AG08396 (cell line): ENCODE data around the gene MAML2.

Experiments used
- DNase-seq: peaks from one replicate; pipeline ENCODE4 v3.0.0; 2012; ENCODE audit warnings: low spot score, mixed read lengths

MAML2 gene

GRCh38 chr11:95964281-95964680 lies 378.7 kb downstream of the MAML2 start:
- DNase-seq, result no peak

DNA sequence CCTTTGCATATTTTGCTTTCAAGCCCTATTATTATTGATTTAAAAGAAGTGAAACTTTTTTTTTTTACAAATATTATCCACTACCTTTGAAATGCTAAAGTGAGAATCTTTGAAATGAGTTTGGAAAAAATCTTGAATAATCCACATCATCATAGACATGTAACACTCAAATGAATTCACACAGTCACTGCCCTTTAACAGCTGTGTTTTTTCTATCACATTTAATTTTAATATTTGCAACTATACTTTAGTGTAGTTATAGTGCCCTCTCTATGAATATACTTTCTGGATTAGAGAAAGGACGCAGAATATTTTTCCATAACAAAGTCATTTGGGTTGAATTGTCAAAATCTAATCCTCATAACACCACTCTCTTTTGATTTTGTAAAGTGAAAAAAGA lies 381.2 kb downstream of the MAML2 start:
- DNase-seq, result no peak

DNA sequence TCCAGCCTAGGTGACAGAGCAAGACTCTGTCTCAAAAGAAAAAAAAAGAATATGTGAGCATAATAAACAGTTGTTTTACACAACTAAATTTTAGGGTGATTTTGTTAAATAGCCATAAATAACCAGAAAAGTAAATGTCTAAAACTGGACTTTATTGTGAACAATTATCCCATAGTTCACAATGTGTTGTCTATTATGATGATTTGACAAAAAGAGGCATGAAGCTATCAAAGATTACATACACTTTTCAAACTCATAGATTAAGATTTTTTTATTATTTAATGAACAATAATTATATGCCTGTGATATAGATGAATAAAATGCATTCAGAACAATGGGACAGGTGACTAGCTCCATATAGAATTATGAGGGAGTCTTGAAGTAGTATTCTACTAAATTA lies 392.1 kb downstream of the MAML2 start:
- DNase-seq, result no peak

- no peak for DNase-seq
These were observed 394.4 kb downstream of the MAML2 start for GRCh38 chr11:95948637-95949036.

- DNase-seq, result no peak
These were observed 398.4 kb downstream of the MAML2 start for GRCh38 chr11:95944623-95945022.

DNA sequence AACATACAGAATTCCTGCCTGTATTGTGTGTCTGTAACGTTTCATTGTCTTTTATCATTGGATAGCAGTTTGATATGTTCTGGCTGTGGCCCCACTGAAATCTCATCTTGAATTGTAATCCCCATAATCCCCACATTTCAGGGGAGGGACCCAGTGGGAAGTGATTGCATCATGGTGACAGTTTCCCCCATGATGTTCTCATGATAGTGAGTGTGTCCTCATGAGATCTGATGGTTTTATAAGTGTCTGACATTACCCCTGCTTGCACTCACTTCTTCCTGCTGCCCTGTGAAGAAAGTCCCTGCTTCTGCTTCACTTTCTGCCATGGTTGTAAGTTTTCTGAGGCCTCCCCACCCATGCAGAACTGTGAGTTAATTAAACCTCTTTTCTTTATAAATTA lies 399.4 kb downstream of the MAML2 start:
- DNase-seq, result no peak

GRCh38 chr11:95939091-95939490 lies 403.9 kb downstream of the MAML2 start:
- no peak for DNase-seq

DNA sequence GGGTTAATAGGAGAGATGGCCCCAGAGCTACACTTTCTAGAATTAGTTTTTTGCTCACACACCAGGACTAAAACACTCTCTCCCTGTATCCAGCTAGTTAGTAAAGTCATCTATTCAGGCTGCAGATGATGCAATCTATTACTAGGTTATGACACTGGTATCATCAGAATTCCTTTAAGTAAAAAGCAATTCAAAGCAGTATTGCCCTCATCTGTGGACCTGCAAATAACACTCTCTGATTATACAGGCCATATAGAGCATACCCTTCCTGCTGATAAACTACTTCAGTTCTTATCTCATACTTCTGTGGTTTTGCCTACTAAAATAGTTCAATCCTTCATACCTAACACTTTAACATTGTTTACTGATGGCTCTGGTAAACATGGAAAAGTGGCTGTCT lies 405.6 kb downstream of the MAML2 start:
- no peak for DNase-seq

- no peak for DNase-seq
These were observed 409.4 kb downstream of the MAML2 start for GRCh38 chr11:95933594-95933993.

GRCh38 chr11:95931916-95932315 lies 411.1 kb downstream of the MAML2 start:
- DNase-seq, result no peak

- DNase-seq, result no peak
These were observed 412.0 kb downstream of the MAML2 start for GRCh38 chr11:95930948-95931347.

GRCh38 chr11:95926726-95927125 lies 416.3 kb downstream of the MAML2 start:
- no peak for DNase-seq
